ENCODE measurements around the gene PMP22. TPM values are rescaled to one million over a fixed set of nuclear protein-coding genes. Genes with fewer than 3 reads are reported as not detected.

Gene PMP22
- 12.0 TPM for total RNA-seq

GRCh38 chr17:15265131-15265530, at the start of gene PMP22:
TSS of gene PMP22 (minus strand) at chr17:15265326. CDS start at chr17:15260727, 4,599 bp downstream.
- DNase-seq: no peak

- no peak for DNase-seq
Observed at GRCh38 chr17:15311996-15312395, 46.9 kb upstream of the PMP22 start.

DNA sequence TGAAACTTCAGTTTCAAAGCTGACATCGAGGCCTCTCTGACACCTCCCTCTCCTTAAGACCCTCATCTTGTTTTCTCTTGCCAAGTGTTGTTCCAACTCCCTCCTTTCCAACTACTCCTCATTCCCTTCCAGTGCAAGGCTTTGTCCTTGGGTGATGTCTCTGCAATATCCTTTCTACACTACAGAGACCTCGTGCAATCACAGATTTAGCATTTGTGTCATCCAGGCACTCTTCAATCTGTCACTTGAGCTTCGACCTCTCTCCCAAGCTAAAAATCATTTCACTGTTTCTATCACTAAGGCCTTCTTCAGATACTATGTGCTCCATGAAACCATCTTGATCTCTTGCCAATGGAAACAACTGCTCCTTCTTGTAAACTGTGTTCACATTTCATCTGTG, 44.7 kb upstream of the PMP22 start:
- no peak for DNase-seq

- DNase-seq: no peak
Observed at GRCh38 chr17:15309236-15309635, 44.1 kb upstream of the PMP22 start.

GRCh38 chr17:15308758-15309157, 43.6 kb upstream of the PMP22 start:
- no peak for DNase-seq

- DNase-seq: no peak
Observed at GRCh38 chr17:15307710-15308111, 42.6 kb upstream of the PMP22 start.

DNA sequence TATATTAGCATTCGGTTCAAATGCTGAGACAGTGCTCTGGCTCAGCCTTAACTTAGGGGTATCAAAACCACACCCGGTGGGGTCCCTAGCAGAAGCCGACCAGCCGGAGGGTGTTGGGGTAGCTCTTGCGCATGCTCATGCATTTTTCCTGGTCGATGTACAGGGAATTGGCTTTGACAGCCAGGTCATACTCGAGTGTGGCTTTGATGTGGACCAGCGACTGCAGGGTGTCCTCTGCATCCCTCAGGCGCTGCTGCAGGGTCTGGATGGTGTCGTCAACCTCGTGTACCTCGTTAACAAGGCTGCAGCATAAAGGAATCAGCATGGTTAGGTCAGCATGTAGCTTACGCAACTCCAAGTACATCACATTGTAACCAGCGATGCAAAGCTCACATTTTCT, 38.7 kb upstream of the PMP22 start:
- no peak for DNase-seq

GRCh38 chr17:15303268-15303667, 38.1 kb upstream of the PMP22 start:
- no peak for DNase-seq

DNA sequence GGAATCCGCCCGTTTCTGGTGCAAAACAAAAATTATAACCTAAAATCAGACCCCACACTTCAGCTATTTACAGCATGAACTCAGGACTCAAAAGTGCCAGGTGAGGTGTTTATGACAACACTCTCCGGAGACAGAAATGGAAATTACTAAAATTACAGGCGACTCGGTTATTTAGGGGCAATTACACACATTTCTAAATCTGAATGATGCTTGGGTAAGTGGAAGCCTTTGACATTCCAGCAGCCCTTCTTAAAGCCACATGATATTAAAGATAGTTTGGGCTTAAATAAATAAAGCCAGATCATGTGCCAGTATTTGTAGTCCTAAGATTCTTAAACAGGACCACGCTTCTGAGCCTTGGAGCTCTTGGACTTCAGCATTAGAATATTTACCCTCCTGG, 36.7 kb upstream of the PMP22 start:
- no peak for DNase-seq

DNA sequence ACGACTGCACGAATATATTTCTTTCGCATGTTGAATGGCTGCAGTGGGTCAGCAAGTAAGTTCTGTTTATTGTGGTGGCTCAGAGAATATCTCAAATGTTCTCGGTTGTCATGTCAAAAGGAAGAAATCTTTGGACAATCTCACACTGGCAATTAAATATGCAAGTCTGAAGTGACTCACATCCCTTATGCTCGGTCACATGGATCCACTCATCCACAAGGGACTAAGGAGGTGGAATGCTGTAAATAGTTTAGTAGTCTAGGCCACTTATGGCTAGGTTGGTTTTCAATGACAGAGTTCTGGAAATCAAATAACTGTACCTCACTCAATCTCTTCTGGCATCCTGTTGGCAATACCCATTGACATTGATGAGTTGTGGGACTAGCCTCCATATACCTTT, 33.0 kb upstream of the PMP22 start:
- no peak for DNase-seq

GRCh38 chr17:15293558-15293957, 28.4 kb upstream of the PMP22 start:
- DNase-seq: no peak

DNA sequence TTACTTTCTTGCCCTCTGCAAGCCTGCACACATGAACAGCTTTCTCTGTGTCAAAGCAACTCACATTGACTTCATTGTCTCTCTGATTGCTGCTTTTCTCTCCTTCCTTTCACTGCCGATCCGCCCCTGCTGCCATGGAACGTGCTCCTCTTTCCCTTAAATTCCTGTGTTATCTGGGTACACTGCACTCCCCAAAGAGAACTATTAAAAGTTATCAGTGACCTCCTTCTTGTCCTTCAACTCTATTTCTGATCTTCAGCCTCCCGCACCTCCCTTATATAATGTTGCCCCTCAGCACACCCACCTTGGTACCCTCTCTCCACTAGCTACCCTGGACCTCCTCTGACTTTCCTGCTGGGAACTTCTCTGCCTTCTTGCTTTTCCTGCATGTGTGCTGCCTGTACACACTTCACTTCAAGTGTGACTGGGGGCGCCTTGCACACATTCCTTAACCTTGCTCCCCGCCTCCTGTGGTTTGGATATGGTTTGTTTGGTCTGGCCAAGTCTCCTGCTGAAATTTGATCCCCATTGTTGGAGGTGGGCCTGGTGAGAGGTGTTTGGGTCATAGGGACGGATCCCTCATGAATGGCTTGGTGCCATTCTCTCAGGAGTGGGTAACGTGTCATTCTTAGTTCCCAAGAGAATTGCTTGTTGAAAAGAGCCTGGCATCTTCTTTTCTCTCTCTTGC, 26.7 kb upstream of the PMP22 start:
- DNase-seq: no peak

DNA sequence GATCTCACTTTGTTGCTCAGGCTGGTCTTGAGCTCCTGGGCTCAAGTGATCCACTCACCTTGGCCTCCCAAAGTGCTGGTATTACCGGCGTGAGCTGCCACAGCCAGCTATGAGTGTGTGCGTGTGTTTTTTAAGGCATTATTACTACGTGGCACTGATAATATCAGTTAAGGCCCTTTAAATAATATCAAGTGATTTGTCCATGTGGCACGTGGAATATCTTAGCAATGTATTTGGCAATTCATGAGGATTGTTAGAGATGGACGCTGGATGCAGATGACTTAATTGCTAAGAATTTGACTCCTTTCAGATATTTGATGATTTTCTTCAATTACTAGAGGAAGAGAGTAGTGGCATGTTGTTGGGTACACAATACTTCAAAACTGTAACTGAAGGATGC, 25.5 kb upstream of the PMP22 start:
- DNase-seq: no peak

DNA sequence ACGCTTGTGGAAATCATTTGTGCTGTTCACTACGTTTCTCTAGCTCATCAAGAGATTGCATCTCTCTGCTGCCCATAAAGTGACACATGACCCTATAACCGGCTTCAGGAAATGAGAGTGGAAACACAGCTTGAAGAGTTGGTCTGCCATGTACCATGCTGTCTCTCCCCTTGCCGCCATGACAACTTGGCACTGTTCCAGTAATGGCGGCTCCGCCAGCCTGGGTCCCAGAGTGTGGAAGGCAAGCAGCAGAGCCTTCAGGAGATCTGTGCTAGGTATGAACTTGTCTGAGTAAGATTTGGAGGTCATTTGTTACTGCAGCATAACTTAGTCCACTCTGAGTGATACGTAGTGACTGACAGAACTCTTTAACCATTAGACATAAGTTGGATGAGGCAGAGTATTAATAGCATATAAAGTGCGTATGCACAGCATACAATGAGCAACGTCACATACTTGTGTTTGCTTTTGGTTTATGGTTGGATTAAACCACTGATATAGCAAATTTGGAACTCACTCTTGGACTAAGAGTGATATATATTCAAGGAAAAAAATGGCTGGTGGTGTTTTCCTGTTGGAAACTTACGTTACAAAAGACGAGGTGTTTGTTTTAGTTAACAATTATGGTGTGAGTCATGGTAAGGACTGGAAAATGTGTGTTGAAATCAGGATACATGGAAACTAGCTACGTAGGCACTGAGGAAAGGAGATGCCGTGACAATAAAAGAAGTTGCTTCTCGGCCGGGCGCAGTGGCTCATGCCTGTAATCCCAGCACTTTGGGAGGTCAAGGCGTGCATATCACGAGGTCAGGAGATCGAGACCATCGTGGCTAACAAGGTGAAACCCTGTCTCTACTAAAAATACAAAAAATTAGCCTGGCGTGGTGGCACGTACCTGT, 24.4 kb upstream of the PMP22 start:
- DNase-seq: no peak

DNA sequence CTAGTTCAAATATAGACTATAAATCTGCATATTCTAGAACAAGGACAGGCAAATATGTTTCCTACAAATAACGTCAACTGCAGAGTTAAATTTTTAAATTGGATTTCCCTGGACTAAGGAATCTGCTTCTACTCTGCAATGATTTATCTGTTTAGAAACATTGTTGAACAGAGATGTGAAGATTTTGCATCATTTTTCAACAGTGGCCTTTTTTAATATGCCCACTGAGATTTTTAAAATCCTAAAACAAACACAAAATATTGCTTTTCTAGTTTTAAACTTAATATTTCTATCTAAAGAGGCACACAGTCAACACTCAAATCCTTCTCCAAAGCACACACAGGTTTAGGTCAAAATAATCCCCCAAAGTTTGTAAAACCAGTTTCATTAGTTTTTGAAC, 23.7 kb upstream of the PMP22 start:
- no peak for DNase-seq

GRCh38 chr17:15287538-15288267, 22.6 kb upstream of the PMP22 start:
- DNase-seq: no peak

GRCh38 chr17:15285466-15285865, 20.3 kb upstream of the PMP22 start:
- DNase-seq: no peak

DNA sequence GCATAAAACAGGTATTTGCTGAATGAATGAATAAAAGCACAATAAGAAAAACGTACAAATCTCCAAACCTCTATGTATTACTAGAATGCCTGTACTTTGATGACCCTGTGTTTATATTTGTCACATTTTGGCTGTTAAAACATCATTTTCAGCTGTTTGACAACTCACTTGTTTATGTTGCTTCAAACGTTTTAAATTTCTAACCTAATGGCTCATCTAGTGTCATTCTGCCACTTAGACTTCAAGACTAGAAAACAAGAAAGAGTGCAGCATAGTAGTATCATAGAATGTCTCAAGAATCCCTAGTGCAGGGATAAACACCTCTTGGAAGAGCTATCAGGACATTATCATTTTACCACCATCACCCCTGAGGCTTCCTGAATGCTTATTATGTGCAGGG, 19.4 kb upstream of the PMP22 start:
- no peak for DNase-seq

DNA sequence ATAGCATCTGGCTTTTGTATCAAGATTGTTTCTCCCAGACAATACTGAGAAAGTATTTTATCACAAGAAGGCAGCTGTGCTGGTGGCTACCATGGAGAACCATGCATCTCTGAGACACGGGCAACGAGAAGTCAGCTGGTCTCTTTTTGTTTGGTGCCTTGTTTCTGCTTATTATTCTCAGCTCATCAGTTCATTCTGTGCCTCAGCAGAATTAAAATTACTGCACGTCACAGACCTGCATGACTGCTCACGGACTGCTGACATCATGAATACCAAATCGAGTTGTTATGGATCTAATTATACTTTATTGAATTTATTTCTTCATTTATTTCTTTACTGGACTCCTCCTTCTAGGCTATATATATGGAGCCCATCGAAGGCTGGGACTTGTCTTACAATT, 19.0 kb upstream of the PMP22 start:
- no peak for DNase-seq

DNA sequence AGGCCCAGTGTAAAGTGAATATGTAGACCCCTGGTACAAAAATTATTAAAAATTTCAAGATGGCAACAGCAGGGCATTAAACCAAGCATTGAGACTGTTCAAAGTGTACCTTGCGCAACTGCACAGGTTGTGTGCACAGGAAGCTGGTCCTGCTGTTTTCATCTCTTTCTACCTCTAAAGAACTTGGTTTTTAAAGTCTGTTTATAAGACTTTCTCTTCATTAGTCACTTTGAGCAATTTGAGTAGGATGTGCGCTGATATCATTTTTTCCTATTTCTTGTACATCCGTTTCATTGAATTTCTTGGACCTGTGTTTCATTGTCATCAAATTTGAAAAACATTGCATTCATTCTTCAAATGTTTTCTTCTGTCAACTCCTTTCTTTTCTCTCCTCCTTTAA, 16.8 kb upstream of the PMP22 start:
- DNase-seq: no peak

DNA sequence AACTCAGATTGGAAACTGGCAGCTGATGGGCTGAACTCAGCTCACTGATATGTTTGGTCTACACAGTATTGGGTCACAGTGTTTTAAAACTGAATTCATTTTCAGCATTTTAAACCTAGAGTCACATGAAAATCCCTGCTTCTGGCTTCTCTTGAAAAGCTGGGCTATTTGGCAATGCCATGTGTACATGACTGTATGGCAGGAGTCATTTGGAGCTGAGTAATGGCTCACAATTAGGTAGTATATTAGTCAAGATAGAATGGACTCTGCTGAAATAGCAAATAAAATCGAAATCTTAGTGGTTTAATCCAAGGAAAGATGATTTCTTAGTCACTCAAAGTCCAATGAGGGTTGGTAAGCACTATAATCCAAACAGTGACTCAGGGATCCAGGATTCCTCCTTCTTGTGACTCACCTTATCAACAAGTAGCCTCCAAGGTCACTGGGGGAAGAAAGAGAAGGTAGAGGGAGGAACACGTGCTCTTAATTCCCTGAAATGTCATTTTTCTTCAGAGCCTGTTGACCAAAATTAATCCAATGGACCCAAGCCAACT, 13.9 kb upstream of the PMP22 start:
- DNase-seq: no peak

DNA sequence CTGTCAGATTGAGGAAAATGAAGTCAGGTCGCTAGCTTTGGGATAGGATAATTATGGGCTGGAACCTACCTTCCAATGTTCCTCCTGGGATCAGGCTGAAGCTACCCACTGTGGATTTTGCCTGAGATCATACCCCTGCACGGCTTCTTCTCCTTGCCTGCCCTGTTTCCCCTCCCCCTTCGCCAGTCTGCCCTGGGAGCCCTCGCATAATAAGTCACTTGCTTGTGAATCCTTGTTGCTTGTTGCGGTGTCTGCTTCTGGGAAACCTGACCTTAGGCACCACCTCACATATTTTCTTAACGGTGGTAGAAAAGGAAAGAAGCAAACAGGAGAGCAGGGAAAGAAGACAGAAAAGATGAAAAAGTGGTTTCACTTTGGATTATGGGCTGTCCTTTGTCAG, 13.3 kb upstream of the PMP22 start:
- no peak for DNase-seq

- DNase-seq: no peak
Observed at GRCh38 chr17:15274017-15274416, 8.9 kb upstream of the PMP22 start.

All from occipital lobe (tissue), 2 donors.